HG03175 (cell line): Measurements from ENCODE around the gene USP8.
A peak's percentile ranks its signal among the peaks of the same experiment; 100 is the strongest.

Source experiments
- ATAC-seq: cut with Tn5 transposase; IDR thresholded peaks from one replicate; pipeline ENCODE4 v1.9.1; 2021; ENCODE audit warnings: mild to moderate bottlenecking, moderate library complexity; ENCODE audit not compliant: unreplicated experiment

The USP8 gene

GRCh38 chr15:50531766-50532165, 107.6 kb downstream of the USP8 start:
- ATAC-seq = no peak

GRCh38 chr15:50542887-50543210, 118.6 kb downstream of the USP8 start:
- no peak for ATAC-seq

- ATAC-seq = no peak
These were observed 119.4 kb downstream of the USP8 start for GRCh38 chr15:50543556-50543955.

GRCh38 chr15:50544368-50544767, 120.2 kb downstream of the USP8 start:
- ATAC-seq = no peak

- no peak for ATAC-seq
These were observed 122.4 kb downstream of the USP8 start, which contains the start of gene USP50 for GRCh38 chr15:50546566-50546965. Gene USP50 (minus strand): TSS chr15:50546666. CDS start chr15:50546525, 141 bp downstream.

GRCh38 chr15:50549326-50549725, 125.1 kb downstream of the USP8 start:
- ATAC-seq = no peak

- no peak for ATAC-seq
These were observed 128.0 kb downstream of the USP8 start for GRCh38 chr15:50552238-50552637.

- no peak for ATAC-seq
These were observed 132.6 kb downstream of the USP8 start for GRCh38 chr15:50556642-50557371.

GRCh38 chr15:50558012-50558411, 133.8 kb downstream of the USP8 start:
- ATAC-seq = peak; percentile 60

- ATAC-seq = no peak
These were observed 138.8 kb downstream of the USP8 start for GRCh38 chr15:50562735-50563640.

- no peak for ATAC-seq
These were observed 139.6 kb downstream of the USP8 start for GRCh38 chr15:50563756-50564155.
